Karpas-422 (cell line): ENCODE data around the gene PPM1E. TPM values are rescaled to one million over a fixed set of nuclear protein-coding genes. Genes with fewer than 3 reads are reported as not detected.

Experiments
- DNase-seq: peaks from one replicate; pipeline ENCODE4 v3.0.0-alpha.2; 2015
- H2AFZ ChIP-seq: fragments of 200-600 bp; sonication (generic); 2 replicates; pipeline ENCODE4 v1.6.1; 2014; ENCODE audit warnings: antibody characterized with exemption, low read length, mixed read lengths
- H3K27ac ChIP-seq: fragments of 200-600 bp; sonication (generic); 2 replicates; pipeline ENCODE4 v1.5.1; 2014; ENCODE audit warnings: mild to moderate bottlenecking, low read length, moderate library complexity
- H3K27me3 ChIP-seq: fragments of 200-600 bp; sonication (generic); 2 replicates; pipeline ENCODE4 v1.6.1; 2014; ENCODE audit warnings: low read length, mixed read lengths
- H3K36me3 ChIP-seq: fragments of 200-600 bp; sonication (generic); 2 replicates; pipeline ENCODE4 v1.6.1; 2014; ENCODE audit warnings: low read length, mixed read lengths; ENCODE audit not compliant: insufficient read depth
- H3K4me1 ChIP-seq: fragments of 200-600 bp; sonication (generic); 2 replicates; pipeline ENCODE4 v1.6.1; 2014; ENCODE audit warnings: mild to moderate bottlenecking, low read length, mixed read lengths
- H3K4me2 ChIP-seq: fragments of 200-600 bp; sonication (generic); 2 replicates; pipeline ENCODE4 v1.6.1; 2014; ENCODE audit warnings: low read length, low read depth, mild to moderate bottlenecking; ENCODE audit not compliant: poor library complexity, severe bottlenecking
- H3K4me3 ChIP-seq: fragments of 200-600 bp; sonication (generic); 2 replicates; pipeline ENCODE4 v1.5.1; 2014; ENCODE audit warnings: mild to moderate bottlenecking, antibody characterized with exemption, low read length, mixed read lengths
- H3K79me2 ChIP-seq: fragments of 200-600 bp; sonication (generic); 2 replicates; pipeline ENCODE4 v1.6.1; 2014; ENCODE audit warnings: mild to moderate bottlenecking, low read length, mixed read lengths
- H3K9ac ChIP-seq: fragments of 200-600 bp; sonication (generic); 2 replicates; pipeline ENCODE4 v1.6.0; 2014; ENCODE audit warnings: low read length
- H3K9me2 ChIP-seq: fragments of 200-600 bp; sonication (generic), shearing (Covaris generic); replicated peaks from 2 replicates; pipeline ENCODE4 v1.6.0; 2014; ENCODE audit warnings: mild to moderate bottlenecking, low read length, moderate library complexity; ENCODE audit not compliant: insufficient read depth
- H3K9me3 ChIP-seq: fragments of 300-700, 200-600 bp; sonication (generic); 2 replicates; pipeline ENCODE4 v1.6.1; 2014; ENCODE audit warnings: low read length, mixed read lengths
- H4K20me1 ChIP-seq: fragments of 200-600 bp; sonication (generic); 2 replicates; pipeline ENCODE4 v1.6.1; 2014; ENCODE audit warnings: mild to moderate bottlenecking, antibody characterized with exemption, low read length, low read depth; ENCODE audit not compliant: insufficient read depth
- total RNA-seq: library from RNA; depleted of rRNA; stranded (reverse); fragments of >200 nt; shearing (Covaris generic); gene quantifications from 2 replicates; pipeline ENCODE4 v1.2.3, GENCODE V29; 2014; ENCODE audit warnings: low replicate concordance

The PPM1E gene
- total RNA-seq, 1 experiment from 2014 or later, result 0.56 TPM

DNA sequence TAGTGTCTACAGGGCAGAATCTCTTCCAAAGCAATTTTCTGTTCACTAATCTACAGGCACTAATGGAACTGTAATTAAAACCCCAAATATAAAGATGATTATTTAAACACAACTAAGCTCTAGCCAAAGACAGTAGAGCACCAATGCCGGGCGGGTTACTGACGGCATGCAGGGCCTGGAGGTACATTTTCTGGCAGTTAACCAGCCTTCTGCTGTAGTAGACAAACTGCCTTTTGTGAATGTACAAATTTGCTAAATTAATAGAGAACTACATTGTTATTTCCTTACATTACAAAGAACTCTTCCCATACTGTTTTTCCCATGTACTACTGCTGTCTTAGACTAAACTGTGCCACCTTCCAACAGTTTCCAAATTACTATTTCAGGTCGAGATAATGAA lies 243.2 kb downstream of the PPM1E start:
- Histone ChIP-seq H3K79me2 (peaks cover 5% of the 10 kb centered on the region; the same call in 1 of the 2 replicates), H3K4me3 (no peak overlapping the region), H3K9me2 (no peaks in the 10 kb centered on the region), H3K4me1 (peaks cover 34% of the 10 kb centered on the region), H3K27ac (no peak overlapping the region), H3K27me3 (no peaks in the 10 kb centered on the region), H3K9me3 (no peaks in the 10 kb centered on the region), H3K36me3 (peaks cover 19% of the 10 kb centered on the region; the same call in 1 of the 2 replicates), H3K4me2 (no peak overlapping the region), H2AFZ (no peak overlapping the region), H3K9ac (no peak overlapping the region), H4K20me1 (no peaks in the 10 kb centered on the region)
- DNase-seq, result no peak

DNA sequence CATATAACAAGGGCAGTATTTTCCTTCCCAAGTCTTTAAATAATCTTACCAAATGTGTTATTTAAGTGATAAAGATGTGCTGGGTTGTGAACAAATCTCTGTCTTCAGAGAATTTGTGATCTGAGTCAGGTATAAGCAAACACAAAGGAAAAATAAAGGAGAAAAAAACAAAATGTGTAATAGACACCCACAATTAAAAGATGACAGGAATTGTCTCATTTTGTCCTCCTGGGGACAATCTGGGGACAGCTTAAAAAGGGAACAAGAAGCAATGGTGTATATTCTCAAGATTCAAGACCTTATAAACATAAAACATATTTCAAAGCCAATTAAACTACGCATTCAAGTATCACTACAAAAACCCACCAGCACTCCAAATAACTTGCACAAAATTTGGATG lies 243.8 kb downstream of the PPM1E start:
- Histone ChIP-seq H3K4me1 (peaks cover 37% of the 10 kb centered on the region), H3K9me2 (no peaks in the 10 kb centered on the region), H3K4me3 (no peak overlapping the region), H3K9me3 (no peaks in the 10 kb centered on the region), H3K9ac (no peak overlapping the region), H3K79me2 (peaks cover 10% of the 10 kb centered on the region; the same call in 1 of the 2 replicates), H3K27me3 (no peaks in the 10 kb centered on the region), H2AFZ (no peak overlapping the region), H3K36me3 (peaks cover 18% of the 10 kb centered on the region; the same call in 1 of the 2 replicates), H3K27ac (peak overlapping the region; percentile 48), H4K20me1 (no peaks in the 10 kb centered on the region), H3K4me2 (no peak overlapping the region)
- no peak for DNase-seq

DNA sequence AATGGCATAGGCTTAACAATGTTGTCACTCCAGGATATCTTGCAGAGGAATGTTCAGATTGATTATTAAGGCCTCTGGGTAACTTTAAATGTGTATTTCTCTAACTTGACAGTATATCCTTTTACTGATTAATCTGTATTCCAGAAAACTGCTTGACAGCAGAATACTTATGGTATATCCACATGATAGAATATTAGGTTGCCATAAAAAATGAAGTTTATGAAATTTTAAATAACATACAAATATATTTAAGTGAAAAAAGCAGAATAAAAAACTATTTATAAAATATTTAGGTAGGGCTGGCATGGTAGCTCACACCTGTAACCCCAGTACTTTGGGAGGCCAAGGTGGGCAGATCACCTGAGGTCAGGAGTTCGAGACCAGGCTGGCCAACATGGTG lies 244.4 kb downstream of the PPM1E start:
- H2AFZ ChIP-seq, result no peak overlapping the region
- H3K4me3 ChIP-seq, result no peak overlapping the region
- H3K4me1 ChIP-seq, result peaks cover 41% of the 10 kb centered on the region
- no peak for DNase-seq
- peaks cover 18% of the 10 kb centered on the region; the same call in 1 of the 2 replicates for H3K36me3 ChIP-seq
- H4K20me1 ChIP-seq, result no peaks in the 10 kb centered on the region
- H3K9me3 ChIP-seq, result no peaks in the 10 kb centered on the region
- no peak overlapping the region for H3K4me2 ChIP-seq
- peaks cover 10% of the 10 kb centered on the region; the same call in 1 of the 2 replicates for H3K79me2 ChIP-seq
- H3K9me2 ChIP-seq, result no peaks in the 10 kb centered on the region
- H3K27me3 ChIP-seq, result no peaks in the 10 kb centered on the region
- H3K9ac ChIP-seq, result no peak overlapping the region
- H3K27ac ChIP-seq, result peak overlapping the region; percentile 48

DNA sequence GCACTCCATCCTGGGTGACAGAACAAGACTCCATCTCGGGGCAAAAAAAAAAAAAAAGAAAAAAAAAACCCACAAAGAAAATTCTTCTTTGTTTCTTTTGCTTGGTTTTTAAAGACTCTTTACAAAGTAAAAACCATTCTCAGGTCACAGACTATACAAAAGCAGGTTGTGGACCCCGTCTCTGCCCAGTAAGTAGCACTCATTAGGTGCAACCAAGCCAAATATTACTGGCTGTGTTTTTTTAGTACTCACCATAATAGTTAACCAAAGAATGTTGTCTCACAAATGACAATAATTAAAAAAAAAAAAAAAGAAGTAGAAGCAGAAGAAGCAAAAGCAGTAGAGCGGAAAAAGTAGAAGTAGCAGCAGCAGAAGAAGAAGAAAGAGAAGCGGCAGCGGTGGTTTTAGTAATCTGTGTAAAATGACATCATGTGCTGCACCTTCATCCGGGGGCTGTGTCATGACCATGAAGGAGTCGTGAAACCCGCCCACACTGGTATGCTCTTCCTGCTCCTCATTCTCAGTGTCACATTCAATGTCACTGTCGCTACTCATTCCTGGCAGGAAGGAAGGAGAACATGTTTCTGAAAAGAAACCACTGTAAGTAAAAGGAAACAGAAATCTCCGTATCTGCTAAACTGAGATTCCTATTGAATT lies 245.6 kb downstream of the PPM1E start:
- H3K9ac ChIP-seq, result peak overlapping the region; percentile 66
- H3K4me3 ChIP-seq, result peak overlapping the region; percentile 62
- H3K9me2 ChIP-seq, result no peaks in the 10 kb centered on the region
- peaks cover 15% of the 10 kb centered on the region; the same call in 1 of the 2 replicates for H3K36me3 ChIP-seq
- no peaks in the 10 kb centered on the region for H3K9me3 ChIP-seq
- peaks cover 41% of the 10 kb centered on the region for H3K4me1 ChIP-seq
- peaks cover 10% of the 10 kb centered on the region; the same call in 1 of the 2 replicates for H3K79me2 ChIP-seq
- peak overlapping the region; percentile 71 for H3K4me2 ChIP-seq
- no peaks in the 10 kb centered on the region for H3K27me3 ChIP-seq
- peak; percentile 92 for DNase-seq
- peak overlapping the region; percentile 85 for H3K27ac ChIP-seq
- no peaks in the 10 kb centered on the region for H4K20me1 ChIP-seq
- H2AFZ ChIP-seq, result peak overlapping the region; percentile 66; the same call in 1 of the 2 replicates

DNA sequence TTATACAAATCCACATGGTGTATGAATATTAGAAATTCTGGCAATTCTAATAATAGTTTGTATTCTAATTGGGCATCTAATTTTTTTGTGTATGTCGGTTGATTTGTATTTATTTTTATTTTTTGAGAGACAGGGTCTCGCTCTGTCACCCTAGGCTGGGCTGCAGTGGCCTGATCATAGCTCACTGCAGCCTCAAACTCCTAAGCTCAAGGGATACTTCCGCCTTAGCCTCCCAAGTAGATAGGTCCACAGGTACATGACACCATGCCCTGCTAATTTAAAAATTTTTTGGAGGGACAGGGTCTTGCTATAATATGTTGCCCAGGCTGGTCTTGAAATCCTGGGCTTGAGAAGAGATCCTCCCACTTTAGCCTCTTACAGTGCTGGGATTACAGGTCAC lies 246.5 kb downstream of the PPM1E start:
- H3K4me2 ChIP-seq, result peak overlapping the region; percentile 71
- H3K4me1 ChIP-seq, result peaks cover 41% of the 10 kb centered on the region
- H2AFZ ChIP-seq, result no peak overlapping the region
- H3K9me3 ChIP-seq, result no peaks in the 10 kb centered on the region
- H3K4me3 ChIP-seq, result peak overlapping the region; percentile 62
- no peaks in the 10 kb centered on the region for H4K20me1 ChIP-seq
- peaks cover 11% of the 10 kb centered on the region; the same call in 1 of the 2 replicates for H3K36me3 ChIP-seq
- DNase-seq, result peak; percentile 61
- peak overlapping the region; percentile 66 for H3K9ac ChIP-seq
- H3K9me2 ChIP-seq, result no peaks in the 10 kb centered on the region
- H3K79me2 ChIP-seq, result peaks cover 10% of the 10 kb centered on the region; the same call in 1 of the 2 replicates
- H3K27ac ChIP-seq, result peak overlapping the region; percentile 85
- H3K27me3 ChIP-seq, result no peaks in the 10 kb centered on the region

DNA sequence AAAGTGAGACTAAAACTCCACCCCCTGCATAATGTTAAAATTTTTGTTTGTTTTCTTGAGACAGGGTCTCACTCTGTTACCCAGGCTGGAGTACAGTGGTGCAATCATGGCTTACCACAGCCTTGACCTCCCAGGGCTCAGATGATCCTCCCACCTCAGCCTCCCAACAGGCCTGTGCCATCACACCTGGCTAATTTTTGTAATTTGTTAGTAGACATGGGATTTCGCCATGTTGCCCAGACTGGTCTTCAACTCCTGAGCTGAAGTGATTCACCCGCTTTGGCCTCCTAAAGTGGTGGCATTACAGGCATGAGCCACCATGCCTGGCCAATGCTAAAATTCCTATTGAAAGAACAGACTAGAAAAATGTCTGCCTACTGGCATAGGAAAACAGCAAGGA lies 247.2 kb downstream of the PPM1E start:
- H3K9ac ChIP-seq, result no peak overlapping the region
- no peaks in the 10 kb centered on the region for H4K20me1 ChIP-seq
- no peak overlapping the region for H2AFZ ChIP-seq
- peak overlapping the region; percentile 85; the same call in 1 of the 2 replicates for H3K27ac ChIP-seq
- H3K79me2 ChIP-seq, result peaks cover 10% of the 10 kb centered on the region; the same call in 1 of the 2 replicates
- H3K4me2 ChIP-seq, result peak overlapping the region; percentile 71
- no peak overlapping the region for H3K4me3 ChIP-seq
- H3K9me2 ChIP-seq, result no peaks in the 10 kb centered on the region
- peaks cover 11% of the 10 kb centered on the region; the same call in 1 of the 2 replicates for H3K36me3 ChIP-seq
- peaks cover 45% of the 10 kb centered on the region for H3K4me1 ChIP-seq
- H3K27me3 ChIP-seq, result no peaks in the 10 kb centered on the region
- DNase-seq, result no peak
- no peaks in the 10 kb centered on the region for H3K9me3 ChIP-seq

DNA sequence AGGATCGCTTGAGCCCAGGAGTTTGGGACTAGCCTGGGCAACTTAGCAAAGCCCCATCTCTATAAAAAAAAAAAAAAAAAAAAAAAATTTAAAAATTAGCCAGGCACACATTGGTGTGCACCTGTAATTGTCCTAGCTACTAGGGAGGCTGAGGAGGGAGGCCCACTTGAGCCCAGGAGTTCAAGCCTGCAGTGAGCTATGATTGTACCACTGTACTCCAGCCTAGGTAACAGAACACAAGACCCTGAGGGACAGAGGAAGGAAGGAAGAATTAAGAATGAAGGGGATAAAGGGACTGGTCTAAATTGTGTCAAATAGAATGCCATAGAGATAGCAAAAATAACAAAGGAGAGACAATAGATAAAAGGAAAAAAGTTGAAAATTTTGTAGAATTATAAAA lies 248.2 kb downstream of the PPM1E start:
- Histone ChIP-seq H3K9me3 (no peaks in the 10 kb centered on the region), H4K20me1 (no peaks in the 10 kb centered on the region), H3K9me2 (no peaks in the 10 kb centered on the region), H3K36me3 (peaks cover 5% of the 10 kb centered on the region; the same call in 1 of the 2 replicates), H3K27ac (peak overlapping the region; percentile 58; the same call in 1 of the 2 replicates), H3K27me3 (no peaks in the 10 kb centered on the region), H3K79me2 (peaks cover 10% of the 10 kb centered on the region; the same call in 1 of the 2 replicates), H3K4me2 (no peak overlapping the region), H2AFZ (no peak overlapping the region), H3K4me3 (no peak overlapping the region), H3K9ac (no peak overlapping the region), H3K4me1 (peaks cover 45% of the 10 kb centered on the region)
- no peak for DNase-seq

DNA sequence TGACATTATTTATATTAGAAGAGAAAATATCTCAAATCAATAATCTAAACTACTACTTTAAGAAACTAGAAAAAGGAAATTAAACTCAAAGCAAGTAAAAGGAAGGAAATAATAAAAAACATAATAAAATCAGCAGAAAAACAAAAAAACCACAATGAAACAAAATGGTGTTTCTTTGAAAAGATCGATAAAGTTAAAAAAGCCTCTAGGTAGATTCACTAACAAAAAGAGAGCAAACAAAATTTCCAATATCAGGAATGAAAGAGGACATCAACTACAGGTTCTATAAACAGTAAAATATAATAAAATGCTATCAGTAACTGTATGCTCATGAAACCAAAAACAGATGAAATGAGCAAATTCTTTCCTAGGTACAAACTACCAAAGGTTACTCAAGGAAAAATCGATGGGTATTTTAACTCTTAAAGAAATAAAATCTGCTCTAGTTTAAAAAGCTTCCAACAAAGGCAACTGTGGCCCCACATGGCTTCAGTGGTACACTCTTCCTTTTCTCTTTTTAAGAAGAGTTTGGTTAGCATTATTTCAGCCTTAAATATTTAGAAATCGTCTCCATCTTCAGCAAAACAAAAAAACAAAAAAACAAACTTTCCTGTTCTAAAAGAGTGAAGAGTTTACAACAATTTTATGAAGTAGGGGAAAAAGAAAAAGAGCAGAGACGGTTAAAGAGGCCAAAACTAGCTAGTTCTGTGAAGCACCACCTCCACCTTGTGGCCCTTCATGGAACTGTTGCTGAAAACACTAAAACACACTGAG lies 248.9 kb downstream of the PPM1E start:
- Histone ChIP-seq H2AFZ (0 out of 2 replicates have a peak overlapping the region, but pooled peaks have one; percentile 54), H3K36me3 (peaks cover 5% of the 10 kb centered on the region; the same call in 1 of the 2 replicates)

More for the DNA sequence above, 248.9 kb downstream of the PPM1E start:
- no peaks in the 10 kb centered on the region for H4K20me1 ChIP-seq
- DNase-seq, result peak; percentile 87
- H3K27ac ChIP-seq, result peak overlapping the region; percentile 58
- no peaks in the 10 kb centered on the region for H3K9me2 ChIP-seq
- H3K9me3 ChIP-seq, result no peaks in the 10 kb centered on the region
- peaks cover 10% of the 10 kb centered on the region; the same call in 1 of the 2 replicates for H3K79me2 ChIP-seq
- no peak overlapping the region for H3K4me3 ChIP-seq
- H3K4me2 ChIP-seq, result peak overlapping the region; percentile 32
- peak overlapping the region; percentile 18; the same call in 1 of the 2 replicates for H3K9ac ChIP-seq
- H3K4me1 ChIP-seq, result peaks cover 44% of the 10 kb centered on the region
- H3K27me3 ChIP-seq, result no peaks in the 10 kb centered on the region
